ENCODE measurements around the gene SESN3. TPM values are rescaled to one million over a fixed set of nuclear protein-coding genes. Genes with fewer than 3 reads are reported as not detected.
"Not testable (repeated sequence)": the region's sequence is repeated elsewhere in the genome, so short reads cannot be mapped to it uniquely, and the experiment has no call there.

SESN3 gene
- total RNA-seq, 1 experiment from 2014 or later = 6.3 TPM

GRCh38 chr11:95276139-95276538 is 45.1 kb upstream of the SESN3 start:
- peaks cover 16% of the 10 kb centered on the region for H3K4me1 Mint-ChIP-seq (ENCODE audit: insufficient read depth, unreplicated experiment)
- ChIA-PET POLR2A (interaction anchor here (0.7 to 2.2 kb wide), 2 partner anchors 46 to 82 kb away, joined by 3 to 7 read pairs; no protein-coding TSS in a partner anchor), CTCF (interaction anchor here (0.6 kb wide), 1 partner anchor 14 kb away, joined by 3 read pairs; no protein-coding TSS in a partner anchor)
- BruUV-seq (replicated peaks) = no TSS peak
- no peaks in the 10 kb centered on the region for H3K27me3 Mint-ChIP-seq (ENCODE audit: insufficient read depth, unreplicated experiment)
- DNase-seq (ENCODE audit: unreplicated experiment) = no peak
- H3K9me3 Mint-ChIP-seq (ENCODE audit: unreplicated experiment) = no peaks in the 10 kb centered on the region
- no peak overlapping the region for H3K4me3 Mint-ChIP-seq (ENCODE audit: unreplicated experiment)
- no peaks in the 10 kb centered on the region for H3K36me3 Mint-ChIP-seq (ENCODE audit: insufficient read depth, unreplicated experiment)
- no peak overlapping the region for H3K27ac Mint-ChIP-seq (ENCODE audit: low read depth, unreplicated experiment)
- intact Hi-C loops (cut with micrococcal nuclease) = no loop called here
- TF ChIP-seq CTCF (IDR thresholded peaks at IDR 0.05; ENCODE audit: unreplicated experiment) = no peak

- H3K27ac Mint-ChIP-seq (ENCODE audit: low read depth, unreplicated experiment); CTCF ChIA-PET: not testable (repeated sequence)
Observed at GRCh38 chr11:95273618-95274017, 42.6 kb upstream of the SESN3 start.

GRCh38 chr11:95269036-95269819 is 38.2 kb upstream of the SESN3 start:
- no peak for TF ChIP-seq CTCF (IDR thresholded peaks at IDR 0.05; ENCODE audit: unreplicated experiment)
- ChIA-PET POLR2A (interaction anchor here (0.7 kb wide), 1 partner anchor 40 kb away, joined by 3 read pairs; no protein-coding TSS in a partner anchor), CTCF (interaction anchor here (0.7 to 1.9 kb wide), 3 partner anchors 23 to 459 kb away, joined by 3 to 5 read pairs (median 3); no protein-coding TSS in a partner anchor)
- BruUV-seq (replicated peaks) = no TSS peak
- intact Hi-C loops (cut with micrococcal nuclease) = no loop called here
- no peak overlapping the region for H3K4me3 Mint-ChIP-seq (ENCODE audit: unreplicated experiment)
- no peaks in the 10 kb centered on the region for H3K9me3 Mint-ChIP-seq (ENCODE audit: unreplicated experiment)
- H3K36me3 Mint-ChIP-seq (ENCODE audit: insufficient read depth, unreplicated experiment) = no peaks in the 10 kb centered on the region
- no peak overlapping the region for H3K27ac Mint-ChIP-seq (ENCODE audit: low read depth, unreplicated experiment)
- H3K27me3 Mint-ChIP-seq (ENCODE audit: insufficient read depth, unreplicated experiment) = no peaks in the 10 kb centered on the region
- H3K4me1 Mint-ChIP-seq (ENCODE audit: insufficient read depth, unreplicated experiment) = peaks cover 8% of the 10 kb centered on the region
- no peak for DNase-seq (ENCODE audit: unreplicated experiment)

More at GRCh38 chr11:95273618-95274017, 42.6 kb upstream of the SESN3 start:
- intact Hi-C loops (cut with micrococcal nuclease); H3K4me3 Mint-ChIP-seq (ENCODE audit: unreplicated experiment); H3K4me1 Mint-ChIP-seq (ENCODE audit: insufficient read depth, unreplicated experiment); DNase-seq (ENCODE audit: unreplicated experiment); POLR2A ChIA-PET; BruUV-seq (replicated peaks); H3K36me3 Mint-ChIP-seq (ENCODE audit: insufficient read depth, unreplicated experiment); H3K27me3 Mint-ChIP-seq (ENCODE audit: insufficient read depth, unreplicated experiment); H3K9me3 Mint-ChIP-seq (ENCODE audit: unreplicated experiment): not testable (repeated sequence)

- POLR2A ChIA-PET = interaction anchor here (0.7 kb wide), 1 partner anchor 39 kb away, joined by 3 read pairs; no protein-coding TSS in a partner anchor
- no TSS peak for BruUV-seq (replicated peaks)
Observed at GRCh38 chr11:95268391-95268790, 37.4 kb upstream of the SESN3 start.

More at GRCh38 chr11:95268391-95268790, 37.4 kb upstream of the SESN3 start:
- CTCF ChIA-PET = interaction anchor here (0.7 kb wide), 1 partner anchor 24 kb away, joined by 3 read pairs; no protein-coding TSS in a partner anchor
- no peak for DNase-seq (ENCODE audit: unreplicated experiment)
- Mint-ChIP-seq H3K9me3 (ENCODE audit: unreplicated experiment) (no peaks in the 10 kb centered on the region), H3K4me1 (ENCODE audit: insufficient read depth, unreplicated experiment) (peaks cover 8% of the 10 kb centered on the region), H3K4me3 (ENCODE audit: unreplicated experiment) (no peak overlapping the region), H3K27ac (ENCODE audit: low read depth, unreplicated experiment) (no peak overlapping the region), H3K36me3 (ENCODE audit: insufficient read depth, unreplicated experiment) (no peaks in the 10 kb centered on the region), H3K27me3 (ENCODE audit: insufficient read depth, unreplicated experiment) (no peaks in the 10 kb centered on the region)
- TF ChIP-seq CTCF (IDR thresholded peaks at IDR 0.05; ENCODE audit: unreplicated experiment) = no peak
- intact Hi-C loops (cut with micrococcal nuclease) = no loop called here
